Measurements from ENCODE around the gene TYK2.
"Not testable (repeated sequence)": the region's sequence is repeated elsewhere in the genome, so short reads cannot be mapped to it uniquely, and the experiment has no call there.

Gene TYK2

DNA sequence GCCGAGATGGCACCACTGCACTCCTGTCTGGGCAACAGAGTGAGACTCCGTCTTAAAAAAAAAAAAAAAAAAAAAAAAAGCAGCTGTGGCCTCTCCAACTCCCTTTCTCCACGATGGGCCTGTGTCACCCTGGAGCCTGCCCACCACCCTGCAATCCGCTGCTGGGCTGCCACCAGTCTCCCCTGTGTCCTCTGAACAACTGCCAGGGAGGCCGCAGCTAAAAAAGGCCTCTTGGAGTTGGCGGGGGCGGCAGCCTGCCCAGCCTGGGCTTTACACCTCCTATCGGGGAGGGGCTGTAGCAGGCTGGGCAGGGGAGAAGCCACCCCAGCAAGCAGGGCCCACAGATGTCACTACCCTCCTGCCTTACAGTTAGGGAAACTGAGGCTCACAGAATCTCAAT lies 19.5 kb upstream of the TYK2 start (continued):
- TF ChIP-seq, protein P1, sequence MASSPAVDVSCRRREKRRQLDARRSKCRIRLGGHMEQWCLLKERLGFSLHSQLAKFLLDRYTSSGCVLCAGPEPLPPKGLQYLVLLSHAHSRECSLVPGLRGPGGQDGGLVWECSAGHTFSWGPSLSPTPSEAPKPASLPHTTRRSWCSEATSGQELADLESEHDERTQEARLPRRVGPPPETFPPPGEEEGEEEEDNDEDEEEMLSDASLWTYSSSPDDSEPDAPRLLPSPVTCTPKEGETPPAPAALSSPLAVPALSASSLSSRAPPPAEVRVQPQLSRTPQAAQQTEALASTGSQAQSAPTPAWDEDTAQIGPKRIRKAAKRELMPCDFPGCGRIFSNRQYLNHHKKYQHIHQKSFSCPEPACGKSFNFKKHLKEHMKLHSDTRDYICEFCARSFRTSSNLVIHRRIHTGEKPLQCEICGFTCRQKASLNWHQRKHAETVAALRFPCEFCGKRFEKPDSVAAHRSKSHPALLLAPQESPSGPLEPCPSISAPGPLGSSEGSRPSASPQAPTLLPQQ (tag by site-specific recombination; IDR thresholded peaks at IDR 0.05) = no peak
- TF ChIP-seq ZNF391 (tag by site-specific recombination; IDR thresholded peaks at IDR 0.05; ENCODE audit: borderline replicate concordance, low read depth) = no peak
- TF ChIP-seq MYNN (tag by site-specific recombination; IDR thresholded peaks at IDR 0.05; ENCODE audit: borderline replicate concordance) = no peak
- TF ChIP-seq ZNF544 (tag by site-specific recombination; IDR thresholded peaks at IDR 0.05) = no peak

DNA sequence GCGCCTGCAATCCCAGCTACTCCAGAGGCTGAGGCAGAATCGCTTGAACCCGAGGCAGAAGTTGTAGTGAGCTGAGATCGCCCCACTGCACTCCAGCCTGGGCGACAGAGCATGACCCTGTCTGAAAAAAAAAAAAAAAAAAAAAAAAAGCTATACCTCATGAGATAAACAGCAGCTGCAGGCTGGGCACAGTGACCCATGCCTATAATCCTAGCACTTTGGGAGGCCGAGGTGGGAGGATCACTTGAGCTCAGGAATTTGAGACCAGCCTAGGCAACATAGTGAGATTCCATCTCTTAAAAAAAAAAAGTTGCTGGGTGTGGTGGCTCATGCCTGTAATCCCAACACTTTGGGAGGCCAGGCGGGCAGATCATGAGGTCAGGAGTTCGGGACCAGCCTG lies 19.0 kb upstream of the TYK2 start:
- H3K27ac ChIP-seq (ENCODE audit: extremely low read depth, low read depth, low read length); H3K4me3 ChIP-seq (ENCODE audit: low read depth, low read length); H3K9me3 ChIP-seq (ENCODE audit: control insufficient read depth, insufficient read depth, low read depth, low read length); H3K4me1 ChIP-seq (ENCODE audit: control insufficient read depth, insufficient read depth, low read length): not testable (repeated sequence)
- H3K36me3 ChIP-seq (ENCODE audit: control insufficient read depth in 2 of 2, insufficient read depth in 1 of 2, low read length in 2 of 2) = peaks cover 3 to 61% of the 10 kb centered on the region in 2 experiments; a peak in 2 of 3 replicates
- TF ChIP-seq, protein P2, sequence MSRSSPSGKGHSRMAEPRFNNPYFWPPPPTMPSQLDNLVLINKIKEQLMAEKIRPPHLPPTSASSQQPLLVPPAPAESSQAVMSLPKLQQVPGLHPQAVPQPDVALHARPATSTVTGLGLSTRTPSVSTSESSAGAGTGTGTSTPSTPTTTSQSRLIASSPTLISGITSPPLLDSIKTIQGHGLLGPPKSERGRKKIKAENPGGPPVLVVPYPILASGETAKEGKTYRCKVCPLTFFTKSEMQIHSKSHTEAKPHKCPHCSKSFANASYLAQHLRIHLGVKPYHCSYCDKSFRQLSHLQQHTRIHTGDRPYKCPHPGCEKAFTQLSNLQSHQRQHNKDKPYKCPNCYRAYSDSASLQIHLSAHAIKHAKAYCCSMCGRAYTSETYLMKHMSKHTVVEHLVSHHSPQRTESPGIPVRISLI (tag by site-specific recombination; IDR thresholded peaks at IDR 0.05) = peak; percentile 70; the same call in 1 of the 2 replicates
- ChIA-PET CTCF (interaction anchor here (0.7 to 10.5 kb wide), 3 partner anchors 17 to 138 kb away, joined by 3 to 193 read pairs (median 4); partner anchors contain the start of gene PDE4A), POLR2A (interaction anchor here (0.6 to 1.6 kb wide), 3 partner anchors 65 to 580 kb away, joined by 3 read pairs; no protein-coding TSS in a partner anchor)

DNA sequence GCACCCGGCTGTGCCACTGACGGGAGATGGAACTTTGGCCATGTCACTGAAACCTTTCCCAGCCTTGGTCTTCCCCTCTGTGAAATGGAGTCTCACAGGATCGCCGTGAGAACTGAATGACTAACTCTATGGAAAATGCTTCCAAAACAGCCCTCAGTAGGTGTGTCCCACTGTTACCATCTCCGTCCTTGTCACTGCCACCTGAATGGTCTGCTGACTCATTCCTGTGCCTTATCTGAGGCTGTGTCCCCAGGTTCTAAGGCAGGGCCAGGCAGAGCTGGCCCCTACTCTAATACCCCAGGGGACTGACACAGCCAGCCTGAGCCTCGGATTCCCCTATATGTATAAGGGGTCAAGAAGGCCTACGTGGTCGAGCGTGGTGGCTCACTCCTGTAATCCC lies 18.4 kb upstream of the TYK2 start:
- no peak overlapping the region for H3K27ac ChIP-seq (ENCODE audit: extremely low read depth, low read depth, low read length)
- ChIA-PET POLR2A (interaction anchor here (0.6 kb wide), 1 partner anchor 194 kb away, joined by 3 read pairs; no protein-coding TSS in a partner anchor), CTCF (interaction anchor here (0.7 to 10.5 kb wide), 4 partner anchors 17 to 137 kb away, joined by 3 to 193 read pairs (median 4); partner anchors contain the start of gene PDE4A)
- no peak for TF ChIP-seq ZNF157 (tag by site-specific recombination; IDR thresholded peaks at IDR 0.05)
- TF ChIP-seq ZSCAN30 (tag by site-specific recombination; IDR thresholded peaks at IDR 0.05) = no peak
- TF ChIP-seq ZNF558 (tag by site-specific recombination; IDR thresholded peaks at IDR 0.05) = no peak
- no peak for TF ChIP-seq ZNF610 (tag by site-specific recombination; IDR thresholded peaks at IDR 0.05; ENCODE audit: borderline replicate concordance)
- no peak for TF ChIP-seq ZNF366 (tag by site-specific recombination; conservative IDR thresholded peaks at IDR 0.05)
- TF ChIP-seq ZNF266 (tag by site-specific recombination; IDR thresholded peaks at IDR 0.05; ENCODE audit: low read depth) = no peak
- TF ChIP-seq ZNF394 (tag by site-specific recombination; IDR thresholded peaks at IDR 0.05; ENCODE audit: borderline replicate concordance) = no peak
- TF ChIP-seq ZNF585B (tag by site-specific recombination; IDR thresholded peaks at IDR 0.05) = no peak
- H3K4me3 ChIP-seq (ENCODE audit: low read depth, low read length) = no peak overlapping the region
- peaks cover 3 to 65% of the 10 kb centered on the region in 2 experiments; a peak in 2 of 3 replicates for H3K36me3 ChIP-seq (ENCODE audit: control insufficient read depth in 2 of 2, insufficient read depth in 1 of 2, low read length in 2 of 2)
- H3K4me1 ChIP-seq (ENCODE audit: control insufficient read depth, insufficient read depth, low read length) = peaks cover 8% of the 10 kb centered on the region
- no peaks in the 10 kb centered on the region for H3K9me3 ChIP-seq (ENCODE audit: control insufficient read depth, insufficient read depth, low read depth, low read length)

DNA sequence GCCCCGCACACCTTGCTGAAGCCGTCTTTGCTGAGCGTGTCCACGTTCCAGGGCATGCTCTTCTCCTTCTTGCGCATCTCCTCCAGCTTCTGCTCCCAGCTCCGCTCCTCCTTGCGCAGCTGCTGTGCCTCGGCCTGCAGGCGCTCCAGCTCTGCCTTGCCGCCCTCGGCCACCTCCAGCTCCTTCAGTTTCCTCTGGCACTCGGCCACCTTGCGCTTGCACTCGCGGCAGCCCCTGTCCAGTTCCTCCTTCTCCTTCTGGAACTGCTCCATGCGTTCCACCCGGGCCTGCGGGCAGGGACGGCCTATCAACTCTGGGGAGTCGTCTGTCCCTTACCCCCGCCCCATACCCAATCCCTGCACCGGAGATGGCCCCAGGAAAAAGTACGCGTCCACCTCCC lies 15.5 kb upstream of the TYK2 start:
- Histone ChIP-seq H3K36me3 (ENCODE audit: control insufficient read depth in 2 of 2, insufficient read depth in 1 of 2, low read length in 2 of 2) (peaks cover 15 to 83% of the 10 kb centered on the region in 2 experiments; a peak in 2 of 3 replicates), H3K9me3 (ENCODE audit: control insufficient read depth, insufficient read depth, low read depth, low read length) (no peaks in the 10 kb centered on the region), H3K4me1 (ENCODE audit: control insufficient read depth, insufficient read depth, low read length) (no peaks in the 10 kb centered on the region), H3K4me3 (ENCODE audit: low read depth, low read length) (no peak overlapping the region), H3K27ac (ENCODE audit: extremely low read depth, low read depth, low read length) (no peak overlapping the region)
- CTCF ChIA-PET = interaction anchor here (1.1 to 2.7 kb wide), 2 partner anchors 125 to 137 kb away, joined by 4 to 6 read pairs; partner anchors contain the start of gene ICAM1
- POLR2A ChIA-PET = interaction anchor here (3.1 kb wide), 1 partner anchor 15 kb away, joined by 11 read pairs; the partner anchor contains the start of gene TYK2
- TF ChIP-seq ZNF555 (tag by site-specific recombination; conservative IDR thresholded peaks at IDR 0.05) (no peak), ZNF660 (tag by site-specific recombination; IDR thresholded peaks at IDR 0.05) (no peak), ZNF354C (tag by site-specific recombination; IDR thresholded peaks at IDR 0.05; ENCODE audit: borderline replicate concordance, low read depth) (no peak), ZIC2 (tag by site-specific recombination; IDR thresholded peaks at IDR 0.05) (no peak), ZNF155 (tag by site-specific recombination; IDR thresholded peaks at IDR 0.05) (no peak), HOXC10 (CRISPR knock-in tag; IDR thresholded peaks at IDR 0.05) (no peak)
- TF ChIP-seq, protein P3, sequence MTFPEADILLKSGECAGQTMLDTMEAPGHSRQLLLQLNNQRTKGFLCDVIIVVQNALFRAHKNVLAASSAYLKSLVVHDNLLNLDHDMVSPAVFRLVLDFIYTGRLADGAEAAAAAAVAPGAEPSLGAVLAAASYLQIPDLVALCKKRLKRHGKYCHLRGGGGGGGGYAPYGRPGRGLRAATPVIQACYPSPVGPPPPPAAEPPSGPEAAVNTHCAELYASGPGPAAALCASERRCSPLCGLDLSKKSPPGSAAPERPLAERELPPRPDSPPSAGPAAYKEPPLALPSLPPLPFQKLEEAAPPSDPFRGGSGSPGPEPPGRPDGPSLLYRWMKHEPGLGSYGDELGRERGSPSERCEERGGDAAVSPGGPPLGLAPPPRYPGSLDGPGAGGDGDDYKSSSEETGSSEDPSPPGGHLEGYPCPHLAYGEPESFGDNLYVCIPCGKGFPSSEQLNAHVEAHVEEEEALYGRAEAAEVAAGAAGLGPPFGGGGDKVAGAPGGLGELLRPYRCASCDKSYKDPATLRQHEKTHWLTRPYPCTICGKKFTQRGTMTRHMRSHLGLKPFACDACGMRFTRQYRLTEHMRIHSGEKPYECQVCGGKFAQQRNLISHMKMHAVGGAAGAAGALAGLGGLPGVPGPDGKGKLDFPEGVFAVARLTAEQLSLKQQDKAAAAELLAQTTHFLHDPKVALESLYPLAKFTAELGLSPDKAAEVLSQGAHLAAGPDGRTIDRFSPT (tag by site-specific recombination; IDR thresholded peaks at IDR 0.05) = no peak
- TF ChIP-seq, protein P4, sequence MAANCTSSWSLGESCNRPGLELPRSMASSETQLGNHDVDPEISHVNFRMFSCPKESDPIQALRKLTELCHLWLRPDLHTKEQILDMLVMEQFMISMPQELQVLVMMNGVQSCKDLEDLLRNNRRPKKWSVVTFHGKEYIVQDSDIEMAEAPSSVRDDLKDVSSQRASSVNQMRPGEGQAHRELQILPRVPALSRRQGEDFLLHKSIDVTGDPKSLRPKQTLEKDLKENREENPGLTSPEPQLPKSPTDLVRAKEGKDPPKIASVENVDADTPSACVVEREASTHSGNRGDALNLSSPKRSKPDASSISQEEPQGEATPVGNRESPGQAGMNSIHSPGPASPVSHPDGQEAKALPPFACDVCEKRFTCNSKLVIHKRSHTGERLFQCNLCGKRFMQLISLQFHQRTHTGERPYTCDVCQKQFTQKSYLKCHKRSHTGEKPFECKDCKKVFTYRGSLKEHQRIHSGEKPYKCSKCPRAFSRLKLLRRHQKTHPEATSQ (tag by site-specific recombination; IDR thresholded peaks at IDR 0.05) = no peak
- TF ChIP-seq, protein P5, sequence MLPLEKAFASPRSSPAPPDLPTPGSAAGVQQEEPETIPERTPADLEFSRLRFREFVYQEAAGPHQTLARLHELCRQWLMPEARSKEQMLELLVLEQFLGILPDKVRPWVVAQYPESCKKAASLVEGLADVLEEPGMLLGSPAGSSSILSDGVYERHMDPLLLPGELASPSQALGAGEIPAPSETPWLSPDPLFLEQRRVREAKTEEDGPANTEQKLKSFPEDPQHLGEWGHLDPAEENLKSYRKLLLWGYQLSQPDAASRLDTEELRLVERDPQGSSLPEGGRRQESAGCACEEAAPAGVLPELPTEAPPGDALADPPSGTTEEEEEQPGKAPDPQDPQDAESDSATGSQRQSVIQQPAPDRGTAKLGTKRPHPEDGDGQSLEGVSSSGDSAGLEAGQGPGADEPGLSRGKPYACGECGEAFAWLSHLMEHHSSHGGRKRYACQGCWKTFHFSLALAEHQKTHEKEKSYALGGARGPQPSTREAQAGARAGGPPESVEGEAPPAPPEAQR (tag by site-specific recombination; IDR thresholded peaks at IDR 0.05) = no peak

All from HEK293 (cell line).